T-helper 9 cell (primary cell): ENCODE data around the gene KCND1.

Source experiments
- DNase-seq: peaks from one replicate; pipeline ENCODE4 v3.0.0-alpha.2; 2020

The KCND1 gene

DNA sequence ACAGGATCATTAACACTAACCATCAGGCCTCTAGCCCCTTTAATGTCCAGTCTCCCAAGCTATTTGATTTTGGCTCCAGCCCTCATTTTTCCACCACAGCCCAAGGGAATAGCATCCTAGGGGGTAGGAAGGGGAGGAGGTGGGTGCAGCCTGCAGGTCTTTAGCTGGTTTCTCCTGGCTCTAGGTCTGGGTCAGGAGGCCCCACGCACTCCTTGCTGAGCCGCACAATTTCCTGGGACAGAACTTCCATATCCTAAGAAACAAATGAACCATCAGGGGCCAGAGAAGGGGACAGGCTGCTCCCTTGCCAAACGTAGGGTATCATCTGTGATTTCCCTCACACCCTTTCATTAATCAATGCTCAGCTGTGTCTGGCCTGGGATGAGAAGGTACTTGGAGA, 2.4 kb upstream of the KCND1 start:
- no peak for DNase-seq

DNA sequence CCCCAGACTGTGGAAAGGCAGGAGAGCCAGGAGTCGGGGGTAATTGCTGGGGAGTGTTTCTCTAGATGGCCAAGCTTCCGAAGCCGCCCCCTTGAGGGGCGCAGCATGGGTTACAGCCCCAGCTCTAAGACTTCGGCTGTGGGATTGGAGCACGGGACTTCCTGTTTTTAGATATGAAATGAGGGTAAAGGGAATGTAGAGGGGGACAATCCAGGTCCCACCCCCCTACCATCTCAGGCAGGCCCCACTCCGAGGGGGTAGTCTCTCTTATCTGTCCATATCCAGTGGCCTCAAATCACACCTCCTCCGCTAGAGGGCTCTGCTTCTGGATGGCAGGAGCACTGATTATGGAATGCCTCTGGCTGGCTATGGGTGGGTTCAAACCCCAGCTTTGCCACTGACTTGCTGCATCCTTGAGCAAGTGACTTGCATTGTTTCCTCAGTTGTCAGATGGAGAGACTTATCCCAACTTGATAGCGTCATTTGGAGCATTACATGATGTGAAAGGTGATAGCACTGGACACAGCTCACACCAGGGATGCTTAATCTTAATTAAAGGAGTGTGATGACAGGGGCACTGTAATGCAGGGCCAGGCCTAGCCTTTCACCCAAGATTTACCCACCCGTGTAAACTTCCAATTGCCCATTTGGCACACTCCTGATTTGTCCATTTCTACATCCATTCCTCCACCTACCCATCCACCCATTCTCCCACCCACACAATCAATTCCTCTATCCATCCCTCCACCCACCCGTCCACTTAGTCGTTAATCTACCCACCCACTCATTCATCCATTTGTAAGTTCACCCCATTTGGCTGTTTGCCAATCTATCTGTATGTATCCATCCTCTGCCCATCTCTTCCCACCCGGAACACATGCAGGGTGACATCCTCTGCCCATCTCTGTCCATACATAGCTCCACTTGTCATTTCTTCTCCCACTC, 848 bp upstream of the KCND1 start:
- DNase-seq: no peak

DNA sequence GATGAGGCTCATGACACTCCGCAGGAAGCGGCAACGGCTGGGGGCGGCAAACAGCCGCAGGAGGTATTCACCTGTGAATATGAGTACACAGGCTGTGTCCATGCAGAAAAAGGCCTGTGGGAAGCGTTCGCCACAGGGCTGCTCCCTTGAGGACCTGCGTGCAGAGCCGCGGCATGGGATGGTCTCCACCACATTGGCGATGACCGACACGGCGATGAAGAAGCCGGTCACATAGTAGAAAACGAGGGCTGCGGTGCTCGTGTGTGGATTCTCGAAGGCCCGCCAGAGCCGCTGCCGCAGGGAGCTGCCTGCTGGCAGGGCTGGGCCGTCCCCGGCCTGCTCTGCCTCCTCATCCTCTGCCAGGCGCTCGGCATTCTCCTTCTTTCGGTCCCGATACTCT, 2.2 kb downstream of the KCND1 start:
- DNase-seq: no peak

DNA sequence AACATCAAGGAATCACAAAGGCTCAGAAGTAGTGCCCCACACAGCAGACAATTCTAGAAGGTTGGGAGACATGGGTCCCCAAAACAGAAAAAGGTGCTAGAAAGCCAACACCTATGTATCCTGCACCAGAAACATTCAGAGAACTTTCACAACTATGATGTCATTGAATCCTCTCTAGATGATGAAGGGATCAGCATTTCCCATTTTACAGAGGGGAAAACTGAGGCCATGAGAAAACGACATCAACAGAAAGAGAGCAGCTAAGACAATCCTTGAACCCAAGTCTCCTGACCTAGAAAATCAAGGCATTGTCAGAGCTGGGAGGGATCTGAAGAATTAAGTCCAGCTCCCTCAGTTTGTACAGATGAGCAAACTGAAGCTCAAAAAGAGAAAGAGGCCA, 3.3 kb downstream of the KCND1 start:
- no peak for DNase-seq

DNA sequence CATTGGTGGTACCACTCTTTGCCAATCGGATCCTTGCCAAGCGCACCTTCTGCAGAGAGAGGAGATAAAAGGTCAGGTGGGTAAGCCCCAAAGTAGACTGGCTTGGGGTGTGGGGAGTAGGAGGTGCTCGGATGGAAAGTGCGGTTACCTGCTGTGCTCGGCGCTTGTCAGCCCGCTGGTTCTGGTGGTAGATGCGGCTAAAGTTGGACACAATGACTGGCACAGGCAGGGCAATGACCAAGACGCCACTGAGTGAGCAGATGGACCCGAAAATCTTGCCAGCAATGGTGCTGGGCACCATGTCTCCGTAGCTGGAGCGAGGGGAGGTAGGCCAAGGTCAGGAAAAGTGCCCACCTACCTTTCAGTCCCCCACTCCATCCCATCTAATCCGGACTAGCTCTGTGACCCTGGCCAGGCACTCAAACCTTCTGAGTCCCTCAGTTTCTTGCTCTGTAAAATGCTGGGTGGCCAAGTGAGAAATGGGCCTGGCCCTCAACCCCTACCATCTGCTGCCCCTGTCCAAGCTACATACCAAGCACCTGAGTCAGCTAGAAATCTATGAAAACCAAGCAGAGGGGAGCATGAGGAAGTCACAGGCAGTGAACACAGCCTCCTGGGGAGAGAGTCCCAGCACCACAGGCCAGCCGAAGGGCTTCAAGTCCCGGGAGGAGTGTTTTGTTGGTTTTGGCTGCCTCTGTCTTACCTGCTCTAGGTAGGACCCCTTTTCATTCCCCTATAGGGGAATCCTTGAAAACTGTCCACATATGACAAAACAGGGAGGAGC, 4.7 kb downstream of the KCND1 start:
- no peak for DNase-seq

DNA sequence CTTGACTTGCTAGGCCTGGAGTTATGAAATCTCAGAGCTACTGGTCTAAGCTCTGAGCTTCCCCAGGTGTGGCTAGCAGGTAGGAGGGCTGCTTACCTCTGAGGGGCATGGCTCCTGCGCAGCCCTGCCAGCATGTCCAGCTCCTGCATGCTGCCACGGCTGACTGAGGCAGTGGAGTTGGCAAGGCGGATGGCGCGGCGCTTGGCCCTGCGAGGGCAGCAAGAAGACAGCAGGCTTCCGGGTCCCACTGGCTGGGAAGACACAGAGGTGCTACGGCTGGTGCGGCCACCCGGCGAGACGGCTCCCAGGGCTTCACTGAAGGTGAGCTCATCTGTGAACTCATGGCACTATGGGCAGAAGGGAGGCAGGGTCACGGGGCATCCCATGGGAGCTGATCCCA, 5.7 kb downstream of the KCND1 start:
- no peak for DNase-seq

DNA sequence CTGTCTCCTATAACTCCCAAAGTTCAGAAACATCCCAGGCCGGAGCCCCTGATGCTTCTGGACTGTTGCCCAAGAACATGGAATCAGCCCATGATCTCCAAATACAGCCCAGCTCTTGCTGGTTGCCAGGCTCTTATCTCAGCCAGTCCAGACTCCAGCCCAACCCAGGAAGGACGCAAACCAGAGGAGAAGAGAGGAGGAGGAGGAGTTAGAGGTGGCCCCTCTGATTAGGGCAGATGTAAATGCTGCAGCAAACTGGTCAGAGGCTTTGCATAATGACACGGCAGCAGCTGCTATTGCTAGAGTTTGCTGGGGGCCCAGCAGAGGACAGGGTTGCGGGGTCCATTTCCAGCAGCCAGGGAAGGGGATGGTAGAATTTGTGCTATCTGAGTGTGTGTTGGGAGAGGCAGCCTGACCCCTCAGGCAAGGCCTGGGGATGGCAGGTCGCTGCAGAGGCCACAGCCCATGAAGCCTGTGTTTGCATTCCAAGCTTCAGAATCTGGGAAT, 10.0 kb downstream of the KCND1 start:
- no peak for DNase-seq

DNA sequence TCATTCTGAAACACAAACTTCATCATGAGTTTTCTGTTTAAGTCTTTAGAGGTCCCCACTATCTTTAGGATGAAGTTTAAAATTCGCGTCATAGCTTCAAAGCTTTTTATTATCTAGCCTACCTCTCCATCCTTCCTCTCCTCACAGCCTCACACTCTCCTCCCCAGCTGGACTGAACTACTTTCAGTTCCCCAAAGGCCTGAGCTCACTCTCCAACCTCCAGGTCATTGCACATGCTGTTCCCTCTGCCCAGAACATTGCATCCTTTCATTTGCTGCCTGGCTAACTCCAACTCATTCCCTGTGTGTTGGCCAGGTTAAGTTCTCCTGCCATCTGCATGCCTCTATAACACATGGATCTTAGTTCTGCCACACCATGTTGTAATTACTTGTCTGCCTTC, 11.4 kb downstream of the KCND1 start:
- DNase-seq: no peak

DNA sequence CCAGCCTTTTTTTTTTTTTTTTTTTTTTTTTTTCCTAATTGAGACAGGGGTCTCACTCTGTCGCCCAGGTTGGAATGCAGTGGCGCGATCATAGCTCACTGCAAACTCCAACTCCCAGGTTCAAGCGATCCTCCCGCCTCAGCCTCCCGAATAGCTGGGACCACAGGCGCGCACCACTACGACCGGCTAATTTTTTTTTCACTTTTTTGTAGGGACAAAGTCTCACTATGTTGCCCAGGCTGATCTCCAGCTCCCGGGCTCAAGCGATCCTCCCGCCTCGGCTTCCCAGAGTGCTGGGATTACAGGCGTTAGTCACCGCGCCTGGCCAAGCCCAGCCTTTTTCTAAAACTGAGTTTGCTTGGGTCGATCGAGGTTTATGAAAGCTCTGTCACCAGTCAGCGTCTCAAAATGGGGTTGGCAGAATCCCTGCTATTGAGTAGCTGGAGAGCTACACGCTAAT, 13.0 kb downstream of the KCND1 start:
- DNase-seq: no peak

DNA sequence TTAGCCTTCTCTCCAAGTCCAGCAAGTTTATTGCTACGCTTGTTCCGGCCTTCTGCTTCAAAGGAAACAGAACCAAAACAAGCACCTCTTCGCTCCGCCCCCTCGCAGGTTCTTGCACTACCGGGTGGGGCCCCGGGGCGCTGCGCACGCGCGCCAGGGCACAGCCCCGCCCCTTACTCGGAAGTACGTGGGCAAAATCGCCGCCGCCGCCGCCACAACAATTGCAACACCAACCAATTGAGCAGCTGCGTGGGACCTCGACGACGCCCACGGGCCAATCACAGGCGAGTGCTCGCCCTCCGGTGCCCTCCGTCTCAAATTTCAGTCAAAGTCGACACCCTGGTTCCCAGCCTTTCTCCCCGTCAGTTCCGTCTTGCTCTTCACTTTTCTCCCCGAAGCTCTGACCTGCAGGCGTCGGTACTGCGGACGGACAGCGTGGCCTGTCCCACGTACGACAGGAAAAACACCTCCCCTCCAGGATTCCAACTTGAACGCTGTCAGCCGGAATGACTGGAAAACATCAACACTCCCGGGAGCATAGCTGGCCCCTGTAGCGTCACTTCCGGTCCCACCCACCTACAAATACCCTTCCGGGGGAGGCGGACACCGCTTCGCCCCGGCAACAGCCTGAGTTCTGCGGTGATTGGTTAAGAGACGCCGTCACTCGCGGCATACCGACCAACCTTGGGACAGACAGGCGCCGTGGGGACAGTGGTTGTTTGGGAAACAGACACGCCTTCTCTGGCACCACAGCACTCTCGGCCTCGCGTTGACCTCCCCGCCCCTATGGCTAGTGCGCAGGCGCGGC, 13.6 kb downstream of the KCND1 start:
- DNase-seq: peak; percentile 83

DNA sequence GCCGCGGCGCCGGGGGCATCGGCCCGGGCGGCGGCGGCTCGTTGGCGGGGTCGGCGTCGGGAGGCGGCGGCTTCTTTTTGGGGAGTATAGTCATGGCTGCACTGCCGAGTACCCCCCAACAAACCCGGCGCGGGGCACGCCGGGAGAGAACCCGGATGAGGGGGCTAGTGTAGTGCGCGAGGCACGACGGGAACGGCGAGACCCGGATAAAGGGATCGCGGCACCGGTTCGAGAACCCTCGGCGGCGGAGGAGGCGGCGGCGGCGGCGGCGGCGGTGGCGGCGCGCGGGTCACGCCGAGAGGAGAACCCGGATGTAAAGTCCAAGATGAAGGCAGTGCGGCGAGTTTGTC, 14.2 kb downstream of the KCND1 start, which contains the start of gene OTUD5:
Gene OTUD5, minus strand, starts transcription at position 131 of the 350 bp plus-strand sequence. Its CDS starts 37 bp downstream, at position 94.
- DNase-seq: peak; percentile 62

DNA sequence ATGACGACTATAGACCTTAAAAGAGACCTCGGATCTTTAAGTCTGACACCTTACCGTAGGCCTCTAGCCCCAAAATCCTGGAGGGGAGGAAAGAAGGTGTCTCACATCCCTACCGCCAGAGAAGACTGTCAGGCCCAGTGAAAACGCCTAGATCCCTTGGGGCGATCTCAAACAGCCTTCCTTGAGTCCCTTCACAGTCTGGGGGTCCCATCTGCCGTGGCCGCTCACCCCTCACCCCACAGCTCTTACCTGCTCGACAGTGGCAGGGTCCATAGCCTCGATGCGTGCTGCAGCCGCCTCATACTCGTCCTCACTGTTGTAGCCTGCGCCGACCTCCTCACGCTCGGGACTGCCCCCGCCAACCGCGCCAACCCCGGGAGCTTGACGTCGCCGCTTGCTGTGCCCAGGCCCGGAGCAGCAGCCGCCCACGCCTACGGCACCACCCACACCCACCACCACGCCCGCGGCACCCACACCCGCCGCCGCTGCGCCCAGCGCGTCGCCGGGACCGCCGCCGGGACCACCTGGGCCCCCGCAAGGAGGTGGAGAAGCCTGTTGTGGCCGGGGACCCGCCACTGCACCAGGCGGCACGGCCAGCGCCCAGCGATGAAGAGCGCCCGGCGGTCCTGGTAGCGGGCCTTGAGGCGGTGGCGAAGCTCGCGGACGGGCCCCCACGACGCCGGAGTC, 14.8 kb downstream of the KCND1 start:
- DNase-seq: peak; percentile 58

DNA sequence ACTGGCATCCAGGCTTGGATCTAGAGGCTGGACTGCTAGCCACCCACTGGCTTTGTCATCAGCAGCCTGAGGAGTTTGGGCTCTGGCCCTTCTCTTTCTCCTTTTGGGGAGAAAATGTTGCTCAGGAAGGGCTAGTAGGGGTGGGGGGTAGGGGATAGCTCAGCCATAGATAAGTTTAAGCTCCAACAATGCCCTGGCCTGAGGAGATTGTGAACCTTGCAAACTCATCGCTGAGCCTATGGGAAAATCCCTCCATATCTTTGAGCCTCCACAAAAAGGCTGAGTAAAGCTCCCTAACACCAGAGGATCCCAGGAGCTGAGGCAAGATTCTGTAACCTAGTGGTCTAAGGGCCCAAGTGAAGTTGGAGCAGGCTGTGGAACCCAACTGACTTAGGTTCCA, 23.1 kb downstream of the KCND1 start:
- no peak for DNase-seq

DNA sequence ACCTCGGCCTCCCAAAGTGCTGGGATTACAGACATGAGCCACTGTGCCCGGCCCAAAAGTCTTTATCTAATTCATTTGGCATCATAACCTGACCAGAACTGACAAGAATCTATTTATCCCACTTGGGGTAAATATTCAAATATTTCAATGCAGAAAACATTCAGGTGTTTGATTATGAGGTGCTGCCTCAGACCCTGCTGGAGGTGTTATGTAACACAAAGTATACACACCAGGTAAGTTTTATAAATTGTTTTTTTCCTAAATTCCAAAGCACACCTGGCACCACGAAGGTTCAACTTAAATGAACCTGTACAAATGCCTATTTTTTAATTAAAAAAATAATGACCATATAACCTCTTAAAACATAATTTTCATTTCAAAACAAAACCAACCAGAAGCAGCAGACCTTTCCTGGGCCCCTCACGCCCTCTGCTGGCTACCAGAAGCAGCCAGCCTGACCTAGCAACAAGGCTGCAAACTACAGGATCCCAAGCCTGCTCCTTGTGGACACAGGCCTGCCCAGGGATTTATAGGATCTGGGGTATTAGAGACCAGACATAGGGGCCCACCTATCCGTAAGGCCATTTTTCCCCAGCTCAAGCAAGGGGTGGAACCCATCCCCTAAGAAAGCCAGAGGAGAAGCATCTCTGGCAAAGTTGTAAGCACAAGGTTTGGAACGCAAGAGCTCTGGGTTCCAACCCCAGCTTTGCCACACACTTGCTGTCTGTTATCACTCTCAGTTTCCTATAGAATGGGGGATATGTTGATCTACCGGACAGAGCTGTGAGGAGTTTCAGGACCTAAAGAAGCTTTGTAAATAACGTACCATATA, 25.9 kb downstream of the KCND1 start:
- DNase-seq: peak; percentile 49

DNA sequence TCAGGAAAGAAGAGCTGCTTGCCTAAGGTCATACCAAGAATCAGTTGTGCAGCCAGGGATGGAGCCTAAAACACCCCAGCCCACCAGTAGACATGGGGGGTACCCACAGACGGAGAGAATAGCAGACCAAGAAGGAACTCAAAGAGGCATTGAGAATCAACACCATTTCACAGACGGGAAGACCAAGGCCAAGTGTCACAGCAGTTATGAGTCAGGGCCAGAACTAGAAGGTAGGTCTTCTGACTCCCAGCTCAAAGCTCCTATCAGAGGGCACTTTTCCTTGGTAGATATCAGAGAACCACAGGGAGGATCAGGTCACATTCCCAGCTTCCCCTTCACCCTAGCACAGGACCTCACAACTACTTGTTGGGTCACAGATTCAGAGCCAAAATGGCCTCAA, 28.7 kb downstream of the KCND1 start:
- no peak for DNase-seq

DNA sequence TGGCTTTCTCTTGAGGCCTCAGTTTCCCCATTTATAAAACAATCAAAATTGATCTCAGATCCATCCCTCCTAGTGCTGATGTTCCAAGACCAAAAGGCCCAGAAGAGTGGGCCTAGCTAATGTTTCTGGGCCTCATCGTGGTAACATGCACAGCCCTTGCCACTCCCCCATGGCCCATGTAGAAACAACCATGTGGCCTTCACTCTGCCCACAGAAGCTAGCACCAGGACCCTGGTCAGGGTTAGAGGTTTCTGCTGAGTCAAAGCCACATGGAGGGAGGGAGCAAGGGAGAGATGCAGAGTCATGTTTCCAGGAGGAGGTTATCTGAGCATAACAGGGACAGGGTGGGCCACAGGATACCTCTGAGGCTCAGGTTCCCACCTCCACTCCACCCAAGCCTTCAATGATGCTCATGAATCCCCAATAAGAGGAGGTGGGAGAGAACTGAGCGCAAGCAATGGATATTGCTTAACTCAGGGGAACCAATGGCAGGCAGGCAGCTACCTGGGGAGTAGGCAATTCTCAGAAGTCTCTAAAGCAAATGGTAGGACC, 31.2 kb downstream of the KCND1 start:
- DNase-seq: no peak

DNA sequence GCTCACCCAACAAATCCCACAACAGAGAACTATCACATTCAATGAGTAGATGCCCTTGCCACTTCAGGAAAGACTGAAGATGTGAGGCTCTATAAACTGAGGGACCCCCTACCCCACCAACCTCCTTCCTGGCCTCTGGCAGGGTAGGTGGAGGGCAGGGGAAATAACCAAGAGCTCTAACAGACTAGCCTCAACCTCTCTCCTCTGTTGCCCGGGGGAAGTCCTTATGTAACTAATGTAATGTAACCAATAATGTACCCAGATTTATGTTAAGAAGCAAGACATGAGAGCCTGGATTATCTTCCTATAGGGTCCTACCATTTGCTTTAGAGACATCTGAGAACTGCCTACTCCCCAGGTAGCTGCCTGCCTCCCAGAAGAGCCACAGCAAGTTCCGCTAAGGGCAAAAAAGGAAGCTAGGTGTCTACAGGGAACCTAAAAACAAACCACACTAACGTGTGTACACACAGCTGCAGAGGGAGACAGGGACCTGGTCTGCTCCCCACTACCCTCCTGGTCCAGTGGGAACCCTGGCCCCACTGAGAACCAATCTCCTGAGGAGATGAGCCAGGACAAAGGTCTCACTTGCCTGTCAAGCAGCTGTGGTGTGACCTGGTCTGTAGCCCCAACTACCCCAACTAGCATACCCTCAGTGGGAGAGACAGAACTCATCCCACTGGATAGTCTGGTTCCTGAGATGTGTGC, 32.0 kb downstream of the KCND1 start:
- no peak for DNase-seq

DNA sequence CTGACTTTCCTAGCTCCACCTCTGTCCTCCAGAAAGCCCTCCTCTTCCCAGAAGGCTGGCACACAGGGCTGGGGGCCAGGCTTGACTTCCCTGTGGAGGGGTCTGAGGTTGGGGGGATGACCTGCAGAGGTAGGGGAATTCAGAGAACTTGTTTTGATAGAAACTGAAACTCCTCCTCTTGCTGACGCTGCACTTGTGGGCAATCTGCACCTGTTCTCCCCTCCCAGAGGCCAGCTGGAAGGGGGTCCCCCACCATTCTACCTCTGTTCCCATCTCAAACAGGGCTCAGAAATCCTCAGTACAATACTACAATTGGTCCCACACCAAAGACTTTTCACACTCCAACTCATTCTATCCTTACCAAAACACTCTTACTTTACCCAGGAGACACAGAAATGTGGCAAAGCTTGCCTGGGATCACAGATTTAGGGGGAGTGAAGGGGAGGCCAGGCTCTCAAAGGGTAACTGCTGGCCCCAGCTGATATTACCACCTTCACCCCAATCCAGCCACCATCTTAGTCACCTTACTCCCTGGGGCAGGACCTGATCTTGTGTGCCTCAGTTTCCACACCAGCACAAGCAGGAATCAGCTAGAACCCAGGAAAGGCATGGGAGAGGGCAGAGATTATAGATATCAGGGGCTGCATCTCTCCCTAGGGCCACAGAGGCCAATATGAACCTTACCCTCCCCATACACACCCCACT, 32.8 kb downstream of the KCND1 start:
- peak; percentile 48 for DNase-seq
